A673 (cell line): ENCODE data around the gene ATRN.

Experiments
- EZH2 ChIP-seq: fragments of 200-600 bp; sonication (generic); IDR thresholded peaks from 2 replicates; pipeline ENCODE4 v1.6.1; 2017; ENCODE audit warnings: borderline replicate concordance, low read depth, mild to moderate bottlenecking, mixed read lengths, antibody characterized with exemption, low read length; ENCODE audit not compliant: poor library complexity, severe bottlenecking
- TF ChIP-seq, protein P1 (sequence below): fragments of 300-800, 200-600 bp; sonication (generic); conservative IDR thresholded peaks from 2 replicates; pipeline ENCODE4 v1.5.1; 2017; ENCODE audit warnings: low read depth, mild to moderate bottlenecking, antibody characterized with exemption, low read length, moderate library complexity, mixed read lengths

DNA sequence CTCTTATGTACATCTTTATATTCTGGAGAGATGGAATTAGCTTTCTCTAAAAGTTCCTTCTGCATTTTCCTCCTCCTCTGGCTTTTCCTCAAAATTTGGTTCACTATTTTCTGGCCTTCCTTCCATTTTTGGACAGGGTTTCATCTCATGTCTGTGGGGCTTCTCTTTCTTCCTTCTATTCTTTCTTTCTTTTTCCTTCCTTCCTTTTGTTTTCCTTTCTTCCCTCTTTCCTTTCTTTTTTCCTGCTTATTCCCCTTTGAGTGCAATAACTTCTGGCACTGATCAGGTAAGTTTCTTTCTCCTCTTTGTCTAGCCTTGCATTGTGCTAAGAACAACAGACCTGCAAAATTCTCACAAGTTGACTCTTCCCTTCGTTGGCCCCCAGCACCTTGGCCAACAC lies 5.5 kb upstream of the ATRN start:
- TF ChIP-seq, protein P1, sequence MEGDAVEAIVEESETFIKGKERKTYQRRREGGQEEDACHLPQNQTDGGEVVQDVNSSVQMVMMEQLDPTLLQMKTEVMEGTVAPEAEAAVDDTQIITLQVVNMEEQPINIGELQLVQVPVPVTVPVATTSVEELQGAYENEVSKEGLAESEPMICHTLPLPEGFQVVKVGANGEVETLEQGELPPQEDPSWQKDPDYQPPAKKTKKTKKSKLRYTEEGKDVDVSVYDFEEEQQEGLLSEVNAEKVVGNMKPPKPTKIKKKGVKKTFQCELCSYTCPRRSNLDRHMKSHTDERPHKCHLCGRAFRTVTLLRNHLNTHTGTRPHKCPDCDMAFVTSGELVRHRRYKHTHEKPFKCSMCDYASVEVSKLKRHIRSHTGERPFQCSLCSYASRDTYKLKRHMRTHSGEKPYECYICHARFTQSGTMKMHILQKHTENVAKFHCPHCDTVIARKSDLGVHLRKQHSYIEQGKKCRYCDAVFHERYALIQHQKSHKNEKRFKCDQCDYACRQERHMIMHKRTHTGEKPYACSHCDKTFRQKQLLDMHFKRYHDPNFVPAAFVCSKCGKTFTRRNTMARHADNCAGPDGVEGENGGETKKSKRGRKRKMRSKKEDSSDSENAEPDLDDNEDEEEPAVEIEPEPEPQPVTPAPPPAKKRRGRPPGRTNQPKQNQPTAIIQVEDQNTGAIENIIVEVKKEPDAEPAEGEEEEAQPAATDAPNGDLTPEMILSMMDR = no peak
- no peak for TF ChIP-seq EZH2
